ENCODE results near the gene PRKAR1A.
"Not testable (repeated sequence)": the region's sequence is repeated elsewhere in the genome, so short reads cannot be mapped to it uniquely, and the experiment has no call there.

GRCh38 chr17:68582867-68583266, 70.6 kb downstream of the PRKAR1A start:
- TF ChIP-seq CTCF, EP300 (IDR thresholded peaks at IDR 0.05): not testable (repeated sequence)

All from suprapubic skin (tissue), 3 donors.